NCI-H82 treated with DMSO at 0.1 percent for 48 hours (cell line): Measurements from ENCODE around the gene TRAPPC10.

ENCODE experiments used
- DNase-seq: peaks from one replicate; lab custom pipeline; 2025; ENCODE audit not compliant: unreplicated experiment; lab: John Stamatoyannopoulos, UW

The TRAPPC10 gene

GRCh38 chr21:44003307-44003966 lies 8.7 kb upstream of the TRAPPC10 start:
- DNase-seq: no peak

GRCh38 chr21:44005071-44005470 lies 7.0 kb upstream of the TRAPPC10 start:
- DNase-seq: no peak

- no peak for DNase-seq
Observed at GRCh38 chr21:44005593-44005992, 6.5 kb upstream of the TRAPPC10 start.

DNA sequence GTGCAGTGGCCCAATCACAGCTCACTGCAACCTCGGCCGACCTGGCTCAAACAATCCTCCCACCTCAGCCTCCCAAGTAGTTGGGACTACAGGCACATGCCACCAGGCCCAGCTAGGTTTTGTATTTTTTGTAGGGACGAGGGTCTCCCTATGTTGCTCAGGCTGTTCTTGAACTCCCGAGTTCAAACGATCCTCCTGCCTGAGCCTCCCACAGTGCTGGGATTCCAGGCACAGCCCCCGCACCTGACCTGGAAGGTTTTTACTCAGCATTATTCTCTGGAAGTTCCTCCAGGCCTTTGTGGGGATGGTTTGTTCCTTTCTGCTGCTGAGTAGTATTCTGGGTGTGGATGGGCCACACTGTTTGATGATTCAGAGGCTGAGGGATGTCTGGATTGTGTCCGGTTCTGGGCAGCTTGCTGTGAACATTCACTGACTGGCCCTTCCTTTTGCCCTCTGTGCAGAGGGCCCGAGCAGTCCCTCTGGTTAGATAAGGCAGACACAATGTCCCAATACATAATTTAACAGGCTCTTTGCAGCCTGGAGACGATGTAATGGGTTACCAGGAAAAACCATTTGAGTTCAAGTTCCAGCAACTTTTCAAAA lies 6.0 kb upstream of the TRAPPC10 start:
- DNase-seq: no peak

GRCh38 chr21:44006656-44007055 lies 5.5 kb upstream of the TRAPPC10 start:
- DNase-seq: no peak

- DNase-seq: no peak
Observed at GRCh38 chr21:44010429-44010828, 1.7 kb upstream of the TRAPPC10 start.

- no peak for DNase-seq
Observed at GRCh38 chr21:44011123-44011522, 986 bp upstream of the TRAPPC10 start.

- no peak for DNase-seq
Observed at GRCh38 chr21:44012474-44013379, 618 bp downstream of the TRAPPC10 start.

DNA sequence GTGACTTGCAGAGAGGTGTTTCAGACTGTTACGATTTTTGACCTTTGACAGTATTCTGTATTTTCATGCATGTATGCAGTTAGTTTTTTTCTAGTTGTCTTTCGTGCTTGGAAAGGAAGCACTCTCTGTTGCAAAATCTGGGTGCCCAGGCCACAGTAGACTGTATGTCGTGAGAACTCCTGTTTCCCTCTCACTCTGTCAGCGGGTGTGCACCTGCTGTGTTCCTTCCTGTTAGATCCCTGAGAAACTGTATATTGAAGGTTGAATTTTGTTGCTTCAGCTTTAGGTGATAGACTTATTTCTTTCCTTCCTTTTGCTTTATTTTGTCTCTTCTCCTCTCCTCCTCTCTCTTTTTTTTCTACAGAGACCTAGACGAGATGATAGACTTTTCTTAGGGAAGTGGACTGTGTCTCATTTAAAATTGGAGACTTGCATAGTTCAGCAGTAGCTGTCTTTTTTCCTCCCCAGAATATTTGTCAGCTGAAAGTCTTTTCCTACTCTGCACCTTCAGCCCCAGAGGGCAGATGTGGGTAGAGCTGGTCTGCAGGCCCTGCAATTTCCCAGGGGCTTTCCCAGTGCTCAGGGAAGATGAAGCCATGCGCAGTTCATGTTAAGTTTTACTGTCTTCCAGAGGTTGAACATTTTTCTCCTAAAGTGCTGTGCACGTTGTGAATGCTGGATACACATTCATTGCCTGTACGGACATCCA lies 1.4 kb downstream of the TRAPPC10 start:
- DNase-seq: no peak

DNA sequence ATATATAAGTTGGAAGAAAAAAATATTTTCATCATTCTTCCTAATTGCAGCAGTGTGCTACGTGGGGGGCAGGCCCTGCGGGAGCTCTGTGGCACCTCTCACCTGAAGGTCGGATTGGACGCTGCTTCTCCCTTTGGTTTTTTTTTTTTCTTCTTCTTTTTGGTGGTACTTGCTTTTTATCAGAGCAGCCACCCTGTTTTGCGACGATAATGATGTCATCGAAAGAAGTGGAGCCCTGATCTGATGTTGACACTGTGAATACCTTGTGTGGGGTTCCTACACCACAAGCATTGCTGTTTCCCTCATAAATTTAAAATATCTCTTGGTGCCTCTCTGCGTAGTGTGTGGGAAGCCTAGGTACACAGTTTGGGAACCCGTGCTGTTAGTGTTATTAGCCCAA lies 5.5 kb downstream of the TRAPPC10 start:
- no peak for DNase-seq

- no peak for DNase-seq
Observed at GRCh38 chr21:44018127-44018526, 6.0 kb downstream of the TRAPPC10 start.

DNA sequence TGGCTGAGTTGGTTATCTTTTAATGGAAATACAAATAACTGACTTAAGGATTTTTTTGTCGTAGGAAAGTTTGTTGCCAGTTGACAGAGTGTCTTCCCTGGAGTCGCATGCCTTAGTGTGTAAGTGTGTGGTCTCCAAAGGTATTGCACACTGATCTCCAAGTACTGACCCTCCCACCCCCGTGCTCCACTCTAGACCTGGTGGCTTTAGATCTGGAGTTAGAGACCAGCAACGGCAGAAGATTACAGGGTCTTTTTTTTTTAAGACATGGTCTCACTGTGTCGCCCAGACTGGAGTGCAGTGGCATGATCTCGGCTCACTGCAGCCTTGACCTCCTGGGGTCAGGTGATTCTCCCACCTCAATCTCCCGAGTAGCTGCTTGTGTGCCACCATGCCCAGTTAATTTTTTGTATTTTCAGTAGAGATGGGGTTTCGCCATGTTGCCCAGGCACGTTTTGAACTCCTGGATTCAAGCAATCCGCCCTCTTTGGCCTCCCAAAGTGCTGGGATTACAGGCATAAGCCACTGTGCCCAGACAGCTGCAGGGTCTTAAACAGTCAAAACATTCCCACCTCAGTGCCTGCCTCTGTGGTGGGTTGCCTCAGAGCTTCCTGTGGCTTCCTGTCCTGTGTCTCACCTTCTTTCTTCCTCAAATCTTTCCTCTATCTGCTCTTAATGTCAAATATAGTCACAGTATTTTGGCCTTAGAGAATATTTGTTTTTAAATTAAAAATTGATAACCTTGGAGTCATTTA lies 6.9 kb downstream of the TRAPPC10 start:
- DNase-seq: peak; percentile 92

- DNase-seq: peak; percentile 92
Observed at GRCh38 chr21:44019568-44019958, 7.5 kb downstream of the TRAPPC10 start.

DNA sequence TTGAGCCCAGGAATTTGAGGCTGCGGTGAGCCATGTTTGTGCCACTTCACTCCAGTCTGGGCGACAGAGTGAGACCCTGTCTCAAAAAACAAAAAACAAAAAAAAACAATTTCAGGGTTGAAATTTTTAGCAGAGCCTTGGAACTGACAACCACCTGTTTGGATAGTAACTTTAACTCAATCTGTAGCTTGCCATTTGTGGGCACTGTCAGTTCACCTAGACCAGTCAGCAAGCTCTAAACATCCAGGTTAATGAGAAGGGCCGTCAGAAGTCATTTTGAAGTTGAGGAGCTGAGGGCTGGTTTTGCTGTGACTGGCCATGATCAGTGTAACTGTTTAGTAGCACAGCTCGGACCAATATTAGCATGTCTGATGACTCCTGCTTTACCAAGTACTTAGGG lies 8.4 kb downstream of the TRAPPC10 start:
- DNase-seq: peak; percentile 77

- peak; percentile 74 for DNase-seq
Observed at GRCh38 chr21:44021064-44021463, 9.0 kb downstream of the TRAPPC10 start.

- DNase-seq: no peak
Observed at GRCh38 chr21:44024257-44024656, 12.1 kb downstream of the TRAPPC10 start.

DNA sequence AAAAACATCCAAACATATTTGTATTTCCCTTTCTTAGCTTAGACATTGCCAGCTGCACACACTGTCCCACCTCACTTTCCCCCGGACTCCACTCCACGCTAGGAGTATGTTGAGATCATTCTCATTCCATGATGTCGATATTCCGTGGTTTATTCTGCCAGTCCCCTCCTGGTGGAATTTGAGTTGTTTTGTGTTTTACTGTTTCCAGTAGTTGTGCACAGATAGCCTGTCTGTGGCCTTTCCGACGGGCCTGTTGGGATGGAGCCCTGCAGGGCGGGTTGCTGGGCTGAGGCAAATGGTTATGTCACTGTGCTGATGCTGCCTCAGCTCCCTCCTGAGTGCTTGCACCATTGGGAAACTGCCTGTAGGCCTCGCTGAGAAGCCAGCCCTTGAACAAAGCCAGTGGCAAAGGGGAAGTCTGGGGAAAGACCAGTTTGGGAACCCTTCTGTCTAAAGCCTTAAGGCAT lies 12.8 kb downstream of the TRAPPC10 start:
- no peak for DNase-seq

DNA sequence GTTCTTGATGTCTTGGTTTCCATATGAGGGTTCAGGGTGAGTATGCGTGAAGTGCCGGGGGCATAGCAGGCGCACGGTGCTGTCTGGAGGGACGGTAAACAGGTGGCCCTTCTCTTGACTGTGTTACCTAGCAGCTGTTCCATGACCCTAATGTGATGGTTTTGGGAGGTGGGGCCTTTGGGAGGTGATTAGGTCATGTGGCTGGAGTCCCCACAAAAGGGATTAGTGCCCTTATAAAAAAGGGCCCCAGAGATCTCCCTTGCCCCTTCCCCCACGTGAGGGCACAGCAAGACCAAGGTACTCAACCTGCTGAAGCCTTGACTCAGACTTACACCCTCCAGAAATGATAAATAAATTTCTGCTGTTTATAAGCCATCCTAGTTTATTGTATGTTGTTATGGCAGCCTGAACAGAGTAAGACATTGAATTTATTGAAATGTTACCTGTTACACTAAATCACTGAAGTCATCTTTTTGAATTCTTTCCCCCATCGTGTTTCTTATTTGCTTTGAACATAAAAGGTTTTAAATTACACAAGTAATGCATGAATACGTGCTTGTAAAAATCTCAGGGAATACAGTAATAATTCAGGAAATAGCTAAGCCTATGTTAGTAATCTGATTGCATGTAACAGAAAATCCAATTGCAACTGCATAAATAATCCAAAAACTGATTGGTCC lies 15.6 kb downstream of the TRAPPC10 start:
- peak; percentile 69 for DNase-seq

- no peak for DNase-seq
Observed at GRCh38 chr21:44028287-44028659, 16.2 kb downstream of the TRAPPC10 start.
